Ascending aorta (tissue), 2 donors: ENCODE results near the gene KRT6B. TPM values are rescaled to one million over a fixed set of nuclear protein-coding genes. Genes with fewer than 3 reads are reported as not detected.

Experiments
- DNase-seq, 2 donors: peaks; one replicate each; pipeline ENCODE4 v3.0.0-alpha.2; 2019; ENCODE audit warnings: low spot score in 2 of 2
- H3K27ac ChIP-seq, 2 donors: fragments of 200-600 bp; sonication (generic); one replicate each; pipeline ENCODE4 v1.5.1; 2016 to 2017; ENCODE audit warnings: mild to moderate bottlenecking in 1 of 2
- H3K27me3 ChIP-seq: fragments of 200-600 bp; sonication (generic); one replicate; pipeline ENCODE4 v1.5.1; 2017
- H3K36me3 ChIP-seq, 2 donors: fragments of 200-600 bp; sonication (generic); one replicate each; pipeline ENCODE4 v1.5.1; 2016
- H3K4me1 ChIP-seq, 2 donors: fragments of 200-600 bp; sonication (generic); one replicate each; pipeline ENCODE4 v1.5.1; 2016 to 2017; ENCODE audit warnings: mild to moderate bottlenecking in 1 of 2
- H3K4me3 ChIP-seq, 2 donors: fragments of 200-600 bp; sonication (generic); one replicate each; pipeline ENCODE4 v1.5.1; 2016 to 2017; ENCODE audit warnings: mild to moderate bottlenecking in 1 of 2
- H3K9me3 ChIP-seq, 2 donors: fragments of 200-600 bp; sonication (generic); one replicate each; pipeline ENCODE4 v1.5.1; 2016
- intact Hi-C: fragments of 100-400 bp; cut with DNase I; formaldehyde crosslinking; loops from one replicate; pipeline ENCODE4 v1.15.1; 2023
- total RNA-seq: library from RNA; depleted of rRNA; stranded (reverse); fragments of >200 nt; gene quantifications from one replicate; pipeline ENCODE4 v1.1.0, GENCODE V29; 2016
- TF ChIP-seq, protein P1 (sequence below), 3 experiments: fragments of 200-600 bp in 2 of 3; fragments of 450-650 bp in 1 of 3; sonication (generic) in 2 of 3; IDR thresholded peaks; one replicate each; pipeline ENCODE4 v1.5.1; 2016 to 2019; ENCODE audit warnings: antibody characterized with exemption in 3 of 3, mild to moderate bottlenecking in 1 of 3, moderate library complexity in 1 of 3

The KRT6B gene
- total RNA-seq, 1 donor from 2014 or later: 0.32 TPM

DNA sequence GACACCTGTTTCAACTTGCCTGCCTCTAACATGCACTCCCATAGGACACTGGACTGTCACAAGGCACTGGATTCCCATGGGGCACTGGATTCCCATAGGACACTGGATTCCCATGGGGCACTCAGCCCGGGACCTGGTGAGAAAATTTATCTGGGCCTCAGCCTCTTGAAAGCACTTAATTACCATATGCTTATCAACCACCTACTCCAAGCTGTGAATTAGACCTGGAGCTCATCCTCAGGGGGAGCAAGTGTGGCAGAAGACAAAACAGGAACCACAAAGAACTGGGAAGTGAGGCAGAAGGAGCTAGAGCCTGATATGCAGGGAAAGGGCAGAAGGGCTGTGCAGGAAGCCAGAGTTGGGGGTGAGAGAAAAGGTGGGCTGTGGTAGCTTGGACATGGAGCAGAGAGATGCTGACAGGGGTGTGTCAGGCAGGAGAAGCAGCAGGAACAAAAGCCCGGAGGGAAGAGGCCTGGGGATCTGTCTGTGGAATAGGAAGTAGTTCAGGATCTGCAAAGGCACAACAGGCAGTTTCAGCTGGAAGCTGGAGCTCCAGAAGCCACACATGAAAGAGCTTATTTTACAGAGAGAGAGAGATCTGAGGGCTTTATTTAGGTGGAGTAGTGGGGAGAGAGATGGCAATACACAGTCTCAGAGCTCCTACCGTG, 48.9 kb downstream of the KRT6B start:
- no peaks in the 10 kb centered on the region for H3K4me1 ChIP-seq
- H3K36me3 ChIP-seq: no peaks in the 10 kb centered on the region
- intact Hi-C loops: no loop called here
- H3K9me3 ChIP-seq: no peaks in the 10 kb centered on the region
- no peaks in the 10 kb centered on the region for H3K27me3 ChIP-seq
- no peak overlapping the region for H3K27ac ChIP-seq
- DNase-seq: no peak
- TF ChIP-seq, protein P1, sequence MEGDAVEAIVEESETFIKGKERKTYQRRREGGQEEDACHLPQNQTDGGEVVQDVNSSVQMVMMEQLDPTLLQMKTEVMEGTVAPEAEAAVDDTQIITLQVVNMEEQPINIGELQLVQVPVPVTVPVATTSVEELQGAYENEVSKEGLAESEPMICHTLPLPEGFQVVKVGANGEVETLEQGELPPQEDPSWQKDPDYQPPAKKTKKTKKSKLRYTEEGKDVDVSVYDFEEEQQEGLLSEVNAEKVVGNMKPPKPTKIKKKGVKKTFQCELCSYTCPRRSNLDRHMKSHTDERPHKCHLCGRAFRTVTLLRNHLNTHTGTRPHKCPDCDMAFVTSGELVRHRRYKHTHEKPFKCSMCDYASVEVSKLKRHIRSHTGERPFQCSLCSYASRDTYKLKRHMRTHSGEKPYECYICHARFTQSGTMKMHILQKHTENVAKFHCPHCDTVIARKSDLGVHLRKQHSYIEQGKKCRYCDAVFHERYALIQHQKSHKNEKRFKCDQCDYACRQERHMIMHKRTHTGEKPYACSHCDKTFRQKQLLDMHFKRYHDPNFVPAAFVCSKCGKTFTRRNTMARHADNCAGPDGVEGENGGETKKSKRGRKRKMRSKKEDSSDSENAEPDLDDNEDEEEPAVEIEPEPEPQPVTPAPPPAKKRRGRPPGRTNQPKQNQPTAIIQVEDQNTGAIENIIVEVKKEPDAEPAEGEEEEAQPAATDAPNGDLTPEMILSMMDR (IDR thresholded peaks at IDR 0.05): no peak
- no peak overlapping the region for H3K4me3 ChIP-seq

DNA sequence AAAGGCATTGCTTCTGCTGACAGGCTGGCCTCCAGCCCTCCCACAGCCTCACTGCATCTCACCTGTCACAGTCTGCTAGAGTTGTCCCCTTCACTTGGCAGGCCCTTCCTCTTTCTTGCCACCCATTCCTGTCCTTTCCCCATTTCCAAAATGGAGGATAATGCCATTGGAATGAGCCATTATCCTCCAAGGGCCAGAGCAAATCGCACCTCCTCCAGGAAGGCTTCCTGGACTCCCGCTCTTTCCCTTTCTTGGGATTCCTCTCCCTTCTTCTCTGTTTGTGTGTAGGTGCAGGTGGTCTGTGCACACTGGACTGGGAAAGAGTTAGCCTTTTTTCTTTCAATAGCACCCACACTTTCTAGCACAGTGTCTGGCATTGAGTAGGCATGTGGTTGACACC, 49.6 kb downstream of the KRT6B start:
- intact Hi-C loops: no loop called here
- DNase-seq: no peak
- TF ChIP-seq, protein P1 (IDR thresholded peaks at IDR 0.05): no peak
- Histone ChIP-seq H3K27ac (no peak overlapping the region), H3K4me1 (no peaks in the 10 kb centered on the region), H3K27me3 (no peaks in the 10 kb centered on the region), H3K4me3 (no peak overlapping the region), H3K9me3 (no peaks in the 10 kb centered on the region), H3K36me3 (no peaks in the 10 kb centered on the region)

DNA sequence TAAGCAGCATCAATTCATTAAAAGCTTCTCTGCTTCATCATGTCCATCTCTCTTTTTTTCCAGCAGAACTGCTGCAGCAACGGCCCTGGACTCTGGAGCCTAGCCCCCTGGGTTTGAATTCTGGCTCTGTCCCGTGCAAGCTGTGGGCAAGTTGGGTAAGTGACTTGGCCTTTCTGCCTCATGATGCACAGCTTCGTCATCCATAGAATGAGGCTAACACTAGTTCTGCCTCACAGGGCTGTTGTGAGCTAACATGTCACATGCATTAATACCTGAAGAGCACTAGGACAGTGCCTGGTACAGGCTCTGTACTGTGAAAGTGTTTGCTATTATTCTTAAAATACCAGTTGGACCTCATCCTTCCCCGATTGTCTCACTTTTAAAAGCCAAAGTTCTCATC, 50.0 kb downstream of the KRT6B start:
- intact Hi-C loops: no loop called here
- Histone ChIP-seq H3K27ac (no peak overlapping the region), H3K4me1 (no peaks in the 10 kb centered on the region), H3K27me3 (no peaks in the 10 kb centered on the region), H3K36me3 (no peaks in the 10 kb centered on the region), H3K4me3 (no peak overlapping the region), H3K9me3 (no peaks in the 10 kb centered on the region)
- DNase-seq: no peak
- TF ChIP-seq, protein P1 (IDR thresholded peaks at IDR 0.05): no peak

DNA sequence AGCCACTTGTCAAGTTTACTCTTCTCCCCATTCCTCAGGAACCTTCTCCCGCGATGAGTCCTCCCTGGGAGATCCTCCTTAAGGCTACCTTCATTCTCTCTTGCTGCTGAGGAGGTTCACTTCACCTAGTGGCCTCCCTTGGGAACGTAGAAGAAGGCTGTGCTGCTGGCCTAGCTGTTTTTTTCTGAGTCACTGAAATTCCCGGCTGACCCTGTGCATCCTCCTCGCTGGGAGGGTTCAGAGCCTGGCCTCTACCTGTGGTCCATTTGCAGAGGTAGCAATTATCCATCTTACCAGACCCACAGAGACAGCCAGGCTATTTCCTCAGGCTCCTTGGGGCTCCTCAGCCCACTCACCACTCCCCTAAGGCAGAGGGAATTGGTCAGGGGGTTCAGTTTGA, 50.4 kb downstream of the KRT6B start:
- H3K4me3 ChIP-seq: no peak overlapping the region
- no peak for DNase-seq
- H3K27ac ChIP-seq: no peak overlapping the region
- TF ChIP-seq, protein P1 (IDR thresholded peaks at IDR 0.05): no peak
- no peaks in the 10 kb centered on the region for H3K4me1 ChIP-seq
- no peaks in the 10 kb centered on the region for H3K36me3 ChIP-seq
- H3K9me3 ChIP-seq: no peaks in the 10 kb centered on the region
- H3K27me3 ChIP-seq: no peaks in the 10 kb centered on the region
- intact Hi-C loops: no loop called here

DNA sequence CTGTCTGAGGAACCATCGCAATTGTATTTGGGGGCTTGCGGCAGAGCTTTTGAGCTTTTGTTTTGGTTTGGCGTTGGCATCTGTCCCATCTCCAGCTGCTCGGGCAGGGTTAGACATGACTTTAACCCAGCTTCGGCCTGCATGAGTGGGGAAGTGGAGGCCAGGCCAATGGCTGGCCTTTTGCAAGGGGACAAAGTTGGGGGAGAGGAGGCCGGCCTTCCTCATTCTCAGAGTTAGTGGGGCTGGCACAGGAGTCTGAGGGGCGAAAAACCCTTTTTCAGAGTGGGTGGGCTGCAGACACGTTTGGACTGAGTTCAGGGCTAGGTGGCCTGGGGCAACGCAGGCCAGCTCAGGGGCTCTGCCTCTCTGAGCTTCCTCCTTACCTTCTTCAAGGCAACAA, 51.0 kb downstream of the KRT6B start:
- DNase-seq: no peak
- no peaks in the 10 kb centered on the region for H3K9me3 ChIP-seq
- H3K4me3 ChIP-seq: no peak overlapping the region
- H3K27me3 ChIP-seq: no peaks in the 10 kb centered on the region
- H3K27ac ChIP-seq: no peak overlapping the region
- TF ChIP-seq, protein P1 (IDR thresholded peaks at IDR 0.05): no peak
- intact Hi-C loops: no loop called here
- no peaks in the 10 kb centered on the region for H3K36me3 ChIP-seq
- no peaks in the 10 kb centered on the region for H3K4me1 ChIP-seq

DNA sequence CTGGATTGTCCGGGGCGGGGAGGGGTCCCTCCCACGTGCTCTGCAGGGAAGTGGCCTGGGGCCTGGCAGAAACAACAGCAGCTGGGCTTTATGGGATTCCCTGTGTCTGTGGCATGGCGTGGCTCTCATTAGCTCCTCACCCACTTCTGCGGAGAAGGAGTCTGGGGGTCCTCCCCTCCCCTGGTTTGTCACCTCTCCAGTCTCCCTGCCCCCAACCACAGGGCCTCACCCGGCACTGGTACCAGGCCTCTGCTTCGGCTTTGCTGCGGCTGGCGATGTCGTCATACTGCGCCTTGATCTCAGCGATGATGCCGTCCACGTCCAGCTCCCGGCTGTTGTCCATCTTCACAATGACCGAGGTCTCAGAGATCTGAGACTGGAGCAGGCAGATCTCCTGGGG, 52.2 kb downstream of the KRT6B start:
- Histone ChIP-seq H3K36me3 (no peaks in the 10 kb centered on the region), H3K9me3 (no peaks in the 10 kb centered on the region), H3K27me3 (no peaks in the 10 kb centered on the region), H3K4me1 (no peaks in the 10 kb centered on the region), H3K4me3 (no peak overlapping the region), H3K27ac (no peak overlapping the region)
- intact Hi-C loops: no loop called here
- TF ChIP-seq, protein P1 (IDR thresholded peaks at IDR 0.05): no peak
- no peak for DNase-seq
